Subcutaneous adipose tissue (tissue), 4 donors: ENCODE results near the gene ACADS. TPM values are rescaled to one million over a fixed set of nuclear protein-coding genes. Genes with fewer than 3 reads are reported as not detected.

ENCODE experiments used
- CTCF ChIP-seq: fragments of 450-650 bp; IDR thresholded peaks from one replicate; pipeline ENCODE4 v1.5.1; 2016; ENCODE audit warnings: low read depth, mild to moderate bottlenecking, control low read depth, antibody characterized with exemption, moderate library complexity
- total RNA-seq, 4 donors: library from RNA; depleted of rRNA; stranded (reverse); fragments of >200 nt; gene quantifications; one replicate each; pipeline ENCODE4 v1.1.0, GENCODE V29; 2016

The ACADS gene
- total RNA-seq, 4 donors from 2014 or later, result 31.6 to 237 (median 106) TPM

GRCh38 chr12:120749256-120749655, 23.6 kb downstream of the ACADS start:
- TF ChIP-seq CTCF, result no peak

- no peak for TF ChIP-seq CTCF
Observed at GRCh38 chr12:120750806-120751205, 25.2 kb downstream of the ACADS start.

GRCh38 chr12:120751389-120751788, 25.8 kb downstream of the ACADS start:
- no peak for TF ChIP-seq CTCF

GRCh38 chr12:120754792-120755191, 29.2 kb downstream of the ACADS start:
- no peak for TF ChIP-seq CTCF

- no peak for TF ChIP-seq CTCF
Observed at GRCh38 chr12:120755269-120755668, 29.6 kb downstream of the ACADS start.

GRCh38 chr12:120757226-120757742, 31.7 kb downstream of the ACADS start:
- TF ChIP-seq CTCF, result no peak

- TF ChIP-seq CTCF, result no peak
Observed at GRCh38 chr12:120757949-120758348, 32.3 kb downstream of the ACADS start.
